H1 (cell line): Measurements from ENCODE around the gene NFKBIL1.

Source experiments
- EP300 ChIP-seq, 2 experiments: IDR thresholded peaks; 1 replicate in 1 of 2; 2 replicates in 1 of 2; pipeline ENCODE4 v1.6.1; 2011 to 2012; ENCODE audit warnings: low read depth in 2 of 2, low read length in 2 of 2, mild to moderate bottlenecking in 2 of 2, borderline replicate concordance in 1 of 2, inconsistent platforms in 1 of 2, moderate library complexity in 1 of 2
- EZH2 ChIP-seq: fragments of 200-600 bp; sonication (generic); IDR thresholded peaks from 2 replicates; pipeline ENCODE4 v1.7.1; 2012; ENCODE audit warnings: low read depth, mild to moderate bottlenecking, moderate library complexity, low read length, inconsistent platforms; ENCODE audit not compliant: severe bottlenecking
- POLR2A ChIP-seq, 2 experiments: IDR thresholded peaks; 1 replicate in 1 of 2; 2 replicates in 1 of 2; pipeline ENCODE4 v1.6.1; 2011; ENCODE audit warnings: low read depth in 2 of 2, low read length in 2 of 2, mild to moderate bottlenecking in 2 of 2; ENCODE audit errors: control extremely low read depth in 1 of 2
- POLR2AphosphoS5 ChIP-seq: IDR thresholded peaks from 2 replicates; pipeline ENCODE4 v1.6.1; 2011; ENCODE audit warnings: low read depth, low read length
- RBBP5 ChIP-seq: IDR thresholded peaks from 2 replicates; pipeline ENCODE4 v1.7.1; 2012; ENCODE audit warnings: low read depth, mild to moderate bottlenecking, inconsistent platforms, low read length, moderate library complexity, borderline replicate concordance
- SP1 ChIP-seq: IDR thresholded peaks from 2 replicates; pipeline ENCODE4 v1.6.1; 2011; ENCODE audit warnings: low read depth, low read length
- TF ChIP-seq, protein P1 (sequence below), 3 experiments: IDR thresholded peaks; 1 replicate in 2 of 3; 2 replicates in 1 of 3; pipeline versions ENCODE4 v1.5.1 to v1.6.1; 2011; ENCODE audit warnings: low read length in 3 of 3, mild to moderate bottlenecking in 3 of 3, inconsistent platforms in 2 of 3, low read depth in 1 of 3, moderate library complexity in 1 of 3; ENCODE audit not compliant: insufficient read depth in 1 of 3; ENCODE audit errors: control extremely low read depth in 1 of 3

DNA sequence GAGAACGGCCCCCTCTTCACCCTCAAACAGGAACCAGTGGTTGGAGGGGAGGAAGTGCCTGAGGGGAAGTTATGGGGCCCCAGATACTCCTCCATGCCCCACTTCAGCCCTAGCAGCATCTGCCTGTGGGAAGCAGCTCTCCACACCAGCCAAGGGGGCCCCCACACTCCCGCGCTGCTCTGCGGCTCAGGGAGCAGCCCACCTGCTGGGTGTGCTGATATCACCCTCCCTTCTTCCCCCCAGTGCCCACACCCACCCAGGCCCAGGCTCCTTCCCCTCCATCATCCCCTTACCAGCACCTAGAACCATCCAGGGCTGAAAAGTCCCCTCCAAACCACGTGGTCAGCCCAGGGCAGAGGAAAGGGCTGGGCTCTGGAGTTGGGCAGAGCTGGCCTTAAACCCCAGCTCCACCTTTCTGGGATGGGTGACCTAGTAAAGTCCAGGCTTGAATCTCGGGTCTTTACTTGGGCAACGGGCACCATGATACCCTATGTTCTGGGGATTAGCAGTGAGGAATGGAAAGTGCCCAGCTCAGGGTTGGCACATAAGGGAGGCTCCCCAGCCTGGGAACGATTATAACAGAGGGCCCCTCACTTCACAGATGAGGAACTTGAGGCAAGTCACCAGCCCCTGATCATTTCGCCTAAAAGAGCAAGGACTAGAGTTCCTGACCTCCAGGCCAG is 39.3 kb downstream of the NFKBIL1 start:
- TF ChIP-seq EZH2 (no peak), POLR2AphosphoS5 (no peak), EP300 (IDR thresholded peaks at IDR 0.05; ENCODE audit: borderline replicate concordance in 1 of 2, low read depth in 2 of 2, low read length in 2 of 2) (no peak), SP1 (no peak), POLR2A (IDR thresholded peaks at IDR 0.05; ENCODE audit: control extremely low read depth in 1 of 2, low read depth in 2 of 2, low read length in 2 of 2) (no peak), RBBP5 (no peak)
- TF ChIP-seq, protein P1, sequence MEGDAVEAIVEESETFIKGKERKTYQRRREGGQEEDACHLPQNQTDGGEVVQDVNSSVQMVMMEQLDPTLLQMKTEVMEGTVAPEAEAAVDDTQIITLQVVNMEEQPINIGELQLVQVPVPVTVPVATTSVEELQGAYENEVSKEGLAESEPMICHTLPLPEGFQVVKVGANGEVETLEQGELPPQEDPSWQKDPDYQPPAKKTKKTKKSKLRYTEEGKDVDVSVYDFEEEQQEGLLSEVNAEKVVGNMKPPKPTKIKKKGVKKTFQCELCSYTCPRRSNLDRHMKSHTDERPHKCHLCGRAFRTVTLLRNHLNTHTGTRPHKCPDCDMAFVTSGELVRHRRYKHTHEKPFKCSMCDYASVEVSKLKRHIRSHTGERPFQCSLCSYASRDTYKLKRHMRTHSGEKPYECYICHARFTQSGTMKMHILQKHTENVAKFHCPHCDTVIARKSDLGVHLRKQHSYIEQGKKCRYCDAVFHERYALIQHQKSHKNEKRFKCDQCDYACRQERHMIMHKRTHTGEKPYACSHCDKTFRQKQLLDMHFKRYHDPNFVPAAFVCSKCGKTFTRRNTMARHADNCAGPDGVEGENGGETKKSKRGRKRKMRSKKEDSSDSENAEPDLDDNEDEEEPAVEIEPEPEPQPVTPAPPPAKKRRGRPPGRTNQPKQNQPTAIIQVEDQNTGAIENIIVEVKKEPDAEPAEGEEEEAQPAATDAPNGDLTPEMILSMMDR (IDR thresholded peaks at IDR 0.05; ENCODE audit: control extremely low read depth in 1 of 3, insufficient read depth in 1 of 3, low read depth in 1 of 3, low read length in 3 of 3) = no peak
